Measurements from ENCODE around the gene RINL. TPM values are rescaled to one million over a fixed set of nuclear protein-coding genes. Genes with fewer than 3 reads are reported as not detected.

RINL gene
- total RNA-seq, 1 donor from 2014 or later, result 2.6 TPM

DNA sequence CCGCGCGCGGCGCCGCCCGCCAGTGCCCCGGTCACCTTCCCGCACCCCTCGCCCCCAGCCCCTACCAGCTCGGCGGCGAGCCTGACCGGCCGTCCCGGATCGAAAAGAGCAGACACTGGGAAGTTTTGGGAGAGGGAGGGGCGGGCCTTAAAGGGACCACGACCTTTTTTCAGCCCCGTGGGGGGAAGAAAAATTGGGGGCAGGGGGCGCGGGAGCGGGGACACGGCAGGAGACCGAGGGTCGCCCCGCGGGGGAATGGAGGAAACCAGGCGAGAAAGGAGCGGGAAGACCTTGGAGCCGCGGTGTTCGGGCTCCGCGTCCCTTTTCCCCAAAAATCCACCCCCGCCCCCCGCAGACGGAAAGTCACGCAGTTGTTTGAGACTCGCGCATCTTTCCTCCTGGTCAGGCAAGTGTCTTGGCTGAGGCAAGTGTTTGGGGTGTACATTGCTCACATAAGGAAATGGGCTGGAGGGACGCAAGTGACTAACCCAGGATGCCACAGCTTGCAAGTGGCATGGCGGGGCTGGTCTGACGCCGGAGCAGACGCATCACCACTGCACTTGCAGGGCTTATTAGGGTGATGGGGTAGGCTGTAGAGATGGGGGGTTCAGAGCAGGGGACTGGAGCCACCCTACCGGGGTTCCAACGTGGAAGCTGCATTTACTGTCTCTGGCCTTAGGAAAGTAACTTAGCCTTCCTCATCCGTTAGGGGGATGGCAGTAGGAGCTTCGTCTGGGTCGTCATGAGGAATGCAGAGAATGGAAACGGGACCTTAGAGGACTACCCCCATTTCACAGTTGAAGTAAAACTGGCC, 25.6 kb downstream of the RINL start:
- Mint-ChIP-seq H3K27ac (peak overlapping the region; percentile 91), H3K9me3 (ENCODE audit: low read depth) (peaks cover 4% of the 10 kb centered on the region), H3K4me1 (ENCODE audit: low read depth) (peaks cover 28% of the 10 kb centered on the region), H3K27me3 (no peaks in the 10 kb centered on the region), H3K36me3 (ENCODE audit: insufficient read depth) (peaks cover 9% of the 10 kb centered on the region), H3K4me3 (ENCODE audit: low read depth) (peak overlapping the region; percentile 87)
- TF ChIP-seq, protein P1, sequence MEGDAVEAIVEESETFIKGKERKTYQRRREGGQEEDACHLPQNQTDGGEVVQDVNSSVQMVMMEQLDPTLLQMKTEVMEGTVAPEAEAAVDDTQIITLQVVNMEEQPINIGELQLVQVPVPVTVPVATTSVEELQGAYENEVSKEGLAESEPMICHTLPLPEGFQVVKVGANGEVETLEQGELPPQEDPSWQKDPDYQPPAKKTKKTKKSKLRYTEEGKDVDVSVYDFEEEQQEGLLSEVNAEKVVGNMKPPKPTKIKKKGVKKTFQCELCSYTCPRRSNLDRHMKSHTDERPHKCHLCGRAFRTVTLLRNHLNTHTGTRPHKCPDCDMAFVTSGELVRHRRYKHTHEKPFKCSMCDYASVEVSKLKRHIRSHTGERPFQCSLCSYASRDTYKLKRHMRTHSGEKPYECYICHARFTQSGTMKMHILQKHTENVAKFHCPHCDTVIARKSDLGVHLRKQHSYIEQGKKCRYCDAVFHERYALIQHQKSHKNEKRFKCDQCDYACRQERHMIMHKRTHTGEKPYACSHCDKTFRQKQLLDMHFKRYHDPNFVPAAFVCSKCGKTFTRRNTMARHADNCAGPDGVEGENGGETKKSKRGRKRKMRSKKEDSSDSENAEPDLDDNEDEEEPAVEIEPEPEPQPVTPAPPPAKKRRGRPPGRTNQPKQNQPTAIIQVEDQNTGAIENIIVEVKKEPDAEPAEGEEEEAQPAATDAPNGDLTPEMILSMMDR (IDR thresholded peaks at IDR 0.05; ENCODE audit: unreplicated experiment), result no peak
- DNase-seq (ENCODE audit: low spot score, unreplicated experiment), result peak; percentile 43

GRCh38 chr19:38851622-38852230, 26.3 kb downstream of the RINL start:
- H3K36me3 Mint-ChIP-seq (ENCODE audit: insufficient read depth), result peaks cover 10% of the 10 kb centered on the region
- peak overlapping the region; percentile 92 for H3K4me3 Mint-ChIP-seq (ENCODE audit: low read depth)
- TF ChIP-seq, protein P1 (IDR thresholded peaks at IDR 0.05; ENCODE audit: unreplicated experiment), result no peak

GRCh38 chr19:38850976-38851621, 27.0 kb downstream of the RINL start:
- H3K4me3 Mint-ChIP-seq (ENCODE audit: low read depth), result peak overlapping the region; percentile 92
- H3K27me3 Mint-ChIP-seq, result no peaks in the 10 kb centered on the region
- TF ChIP-seq, protein P1 (IDR thresholded peaks at IDR 0.05; ENCODE audit: unreplicated experiment), result no peak
- peaks cover 29% of the 10 kb centered on the region for H3K4me1 Mint-ChIP-seq (ENCODE audit: low read depth)
- peak overlapping the region; percentile 99 for H3K27ac Mint-ChIP-seq
- peaks cover 8% of the 10 kb centered on the region for H3K36me3 Mint-ChIP-seq (ENCODE audit: insufficient read depth)
- no peaks in the 10 kb centered on the region for H3K9me3 Mint-ChIP-seq (ENCODE audit: low read depth)
- DNase-seq (ENCODE audit: low spot score, unreplicated experiment), result peak; percentile 19

More at GRCh38 chr19:38851622-38852230, 26.3 kb downstream of the RINL start:
- Mint-ChIP-seq H3K27me3 (no peaks in the 10 kb centered on the region), H3K27ac (peak overlapping the region; percentile 99), H3K4me1 (ENCODE audit: low read depth) (peaks cover 29% of the 10 kb centered on the region), H3K9me3 (ENCODE audit: low read depth) (peaks cover 2% of the 10 kb centered on the region)
- DNase-seq (ENCODE audit: low spot score, unreplicated experiment), result peak; percentile 87

DNA sequence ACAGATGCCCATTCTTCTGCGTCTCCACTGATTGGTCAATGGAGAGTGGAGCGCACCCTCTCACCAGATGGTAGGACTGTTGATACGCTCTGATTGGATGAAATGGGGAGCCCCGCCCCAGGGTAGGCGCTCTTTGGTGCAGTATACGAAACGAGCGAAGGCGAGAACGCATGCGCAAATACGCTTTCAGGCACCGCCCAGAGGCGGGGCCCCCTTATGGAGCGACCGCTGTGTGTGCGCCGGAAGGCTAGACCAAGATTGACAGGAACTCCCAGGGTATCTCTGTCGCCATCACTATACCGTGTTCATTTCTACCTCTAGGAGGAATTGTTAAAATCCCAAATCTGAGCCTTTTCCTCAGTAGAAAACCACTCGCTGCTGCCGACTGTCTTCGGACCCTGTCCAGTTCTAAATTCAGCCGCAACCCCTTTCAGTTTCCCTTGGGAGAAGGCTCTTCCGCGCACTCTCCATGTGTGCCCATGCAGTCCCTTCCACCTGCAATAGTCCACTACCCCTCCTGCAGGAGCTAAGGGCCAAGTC, 27.6 kb downstream of the RINL start:
- H3K4me3 Mint-ChIP-seq (ENCODE audit: low read depth), result peak overlapping the region; percentile 92
- TF ChIP-seq, protein P1 (IDR thresholded peaks at IDR 0.05; ENCODE audit: unreplicated experiment), result no peak
- H3K9me3 Mint-ChIP-seq (ENCODE audit: low read depth), result no peaks in the 10 kb centered on the region
- DNase-seq (ENCODE audit: low spot score, unreplicated experiment), result peak; percentile 96
- H3K36me3 Mint-ChIP-seq (ENCODE audit: insufficient read depth), result peaks cover 12% of the 10 kb centered on the region
- peaks cover 29% of the 10 kb centered on the region for H3K4me1 Mint-ChIP-seq (ENCODE audit: low read depth)
- H3K27me3 Mint-ChIP-seq, result no peaks in the 10 kb centered on the region
- H3K27ac Mint-ChIP-seq, result peak overlapping the region; percentile 99

GRCh38 chr19:38849860-38850435, 28.1 kb downstream of the RINL start, which contains the start of gene HNRNPL:
Gene HNRNPL, minus strand, starts transcription at chr19:38849986. Its CDS starts 20 bp downstream, at chr19:38849966.
- peak; percentile 99 for DNase-seq (ENCODE audit: low spot score, unreplicated experiment)
- H3K27me3 Mint-ChIP-seq, result no peaks in the 10 kb centered on the region
- peaks cover 16% of the 10 kb centered on the region for H3K36me3 Mint-ChIP-seq (ENCODE audit: insufficient read depth)
- H3K9me3 Mint-ChIP-seq (ENCODE audit: low read depth), result no peaks in the 10 kb centered on the region
- H3K4me1 Mint-ChIP-seq (ENCODE audit: low read depth), result peaks cover 29% of the 10 kb centered on the region
- H3K4me3 Mint-ChIP-seq (ENCODE audit: low read depth), result peak within 1 kb of the TSS; percentile 92
- H3K27ac Mint-ChIP-seq, result peak within 1 kb of the TSS; percentile 99
- TF ChIP-seq, protein P1 (IDR thresholded peaks at IDR 0.05; ENCODE audit: unreplicated experiment), result peak; percentile 56
